ENCODE results near the gene CYB561. TPM values are rescaled to one million over a fixed set of nuclear protein-coding genes. Genes with fewer than 3 reads are reported as not detected.

The CYB561 gene
- total and polyA plus RNA-seq, 10 of the 15 experiments (the other 5 are each of a cell fraction or from before 2014, with no cell fraction given), result 0.52 to 6.9 (median 2.5) TPM

DNA sequence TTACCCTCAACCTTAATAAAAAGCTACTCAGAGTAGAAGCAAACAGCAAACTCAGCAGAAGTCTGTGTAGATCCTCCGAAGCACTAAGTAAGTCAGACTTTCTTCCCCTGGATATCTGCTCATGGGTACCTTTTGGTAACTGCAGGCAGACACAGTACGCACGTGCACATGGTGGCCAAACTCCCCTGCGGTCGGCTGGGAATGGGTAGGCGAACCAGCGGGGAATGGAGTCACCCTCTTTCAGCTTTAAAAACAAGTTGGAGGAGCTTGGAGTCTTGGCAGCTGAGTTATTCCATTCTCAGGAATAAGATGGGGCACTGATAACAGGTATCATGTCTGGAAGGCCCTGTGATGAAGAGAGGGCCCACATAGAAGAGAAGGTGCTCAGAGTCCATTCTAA is 16.3 kb downstream of the CYB561 start:
- Histone ChIP-seq H4K20me1 (ENCODE audit: control insufficient read depth, insufficient read depth) (no peaks in the 10 kb centered on the region), H3K27me3 (replicated peaks in 1 of 2; ENCODE audit: control insufficient read depth in 2 of 2, insufficient read depth in 2 of 2, low read length in 1 of 2) (no peaks in the 10 kb centered on the region; a peak in 1 of 4 replicates), H3K4me2 (ENCODE audit: control insufficient read depth, insufficient read depth) (no peak overlapping the region), H3K9ac (ENCODE audit: control insufficient read depth, insufficient read depth, low read length) (no peak overlapping the region), H3K36me3 (ENCODE audit: control insufficient read depth in 2 of 2, insufficient read depth in 2 of 2, low read length in 1 of 2) (no peaks in the 10 kb centered on the region), H3K4me1 (ENCODE audit: control insufficient read depth, insufficient read depth, low read length) (no peaks in the 10 kb centered on the region), H3K27ac (ENCODE audit: control insufficient read depth, insufficient read depth) (no peak overlapping the region), H2AFZ (ENCODE audit: control insufficient read depth, low read depth, low read length) (no peak overlapping the region), H3K9me3 (replicated peaks; ENCODE audit: control insufficient read depth, insufficient read depth, low read length) (no peaks in the 10 kb centered on the region), H3K79me2 (ENCODE audit: control insufficient read depth, insufficient read depth, low read length) (no peaks in the 10 kb centered on the region), H3K4me3 (no peak overlapping the region)
- FAIRE-seq (no peak), ATAC-seq (no peak), DNase-seq (ENCODE audit: low read depth, low spot score) (no peak)
- 75% methylated on average over 7 of the region's 7 CpGs for WGBS (ENCODE audit: insufficient coverage, insufficient replicate concordance, low lambda C conversion rate, missing lambda C conversion rate)
- RAD21 ChIA-PET (ENCODE audit: unreplicated experiment), result interaction anchor here (1.7 to 8.0 kb wide), 2 partner anchors 50 to 182 kb away, joined by 8 to 75 read pairs; partner anchors contain the start of gene ACE
- SMC1A ChIA-PET (ENCODE audit: uncharacterized antibody, unreplicated experiment), result interaction anchor here (1.3 to 6.8 kb wide), 2 partner anchors 14 to 183 kb away, joined by 3 to 82 read pairs; no protein-coding TSS in a partner anchor
- TF ChIP-seq KDM1A (IDR thresholded peaks at IDR 0.05; ENCODE audit: borderline replicate concordance), result no peak
- TF ChIP-seq MTA3 (IDR thresholded peaks at IDR 0.05; ENCODE audit: borderline replicate concordance, low read length), result no peak
- no peak for TF ChIP-seq CEBPB (IDR thresholded peaks at IDR 0.05; ENCODE audit: borderline replicate concordance in 1 of 2, low read depth in 2 of 2, low read length in 2 of 2)
- TF ChIP-seq, protein P1, sequence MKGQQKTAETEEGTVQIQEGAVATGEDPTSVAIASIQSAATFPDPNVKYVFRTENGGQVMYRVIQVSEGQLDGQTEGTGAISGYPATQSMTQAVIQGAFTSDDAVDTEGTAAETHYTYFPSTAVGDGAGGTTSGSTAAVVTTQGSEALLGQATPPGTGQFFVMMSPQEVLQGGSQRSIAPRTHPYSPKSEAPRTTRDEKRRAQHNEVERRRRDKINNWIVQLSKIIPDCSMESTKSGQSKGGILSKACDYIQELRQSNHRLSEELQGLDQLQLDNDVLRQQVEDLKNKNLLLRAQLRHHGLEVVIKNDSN (IDR thresholded peaks at IDR 0.05; ENCODE audit: borderline replicate concordance, extremely low read length, insufficient read depth, low read depth, low read length), result no peak
- TF ChIP-seq WRNIP1 (IDR thresholded peaks at IDR 0.05; ENCODE audit: borderline replicate concordance, low read depth, low read length), result no peak
- no peak for TF ChIP-seq E2F4 (IDR thresholded peaks at IDR 0.05; ENCODE audit: low read depth, low read length)
- TF ChIP-seq, protein P2, sequence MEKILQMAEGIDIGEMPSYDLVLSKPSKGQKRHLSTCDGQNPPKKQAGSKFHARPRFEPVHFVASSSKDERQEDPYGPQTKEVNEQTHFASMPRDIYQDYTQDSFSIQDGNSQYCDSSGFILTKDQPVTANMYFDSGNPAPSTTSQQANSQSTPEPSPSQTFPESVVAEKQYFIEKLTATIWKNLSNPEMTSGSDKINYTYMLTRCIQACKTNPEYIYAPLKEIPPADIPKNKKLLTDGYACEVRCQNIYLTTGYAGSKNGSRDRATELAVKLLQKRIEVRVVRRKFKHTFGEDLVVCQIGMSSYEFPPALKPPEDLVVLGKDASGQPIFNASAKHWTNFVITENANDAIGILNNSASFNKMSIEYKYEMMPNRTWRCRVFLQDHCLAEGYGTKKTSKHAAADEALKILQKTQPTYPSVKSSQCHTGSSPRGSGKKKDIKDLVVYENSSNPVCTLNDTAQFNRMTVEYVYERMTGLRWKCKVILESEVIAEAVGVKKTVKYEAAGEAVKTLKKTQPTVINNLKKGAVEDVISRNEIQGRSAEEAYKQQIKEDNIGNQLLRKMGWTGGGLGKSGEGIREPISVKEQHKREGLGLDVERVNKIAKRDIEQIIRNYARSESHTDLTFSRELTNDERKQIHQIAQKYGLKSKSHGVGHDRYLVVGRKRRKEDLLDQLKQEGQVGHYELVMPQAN (conservative IDR thresholded peaks at IDR 0.05), result no peak
- TF ChIP-seq SMAD5 (IDR thresholded peaks at IDR 0.05; ENCODE audit: low read depth), result no peak
- TF ChIP-seq TCF12 (IDR thresholded peaks at IDR 0.05; ENCODE audit: low read depth, low read length), result no peak
- TF ChIP-seq NR2C1 (IDR thresholded peaks at IDR 0.05), result no peak
- TF ChIP-seq IKZF2 (IDR thresholded peaks at IDR 0.05), result no peak
- no peak for TF ChIP-seq PKNOX1 (IDR thresholded peaks at IDR 0.05)
- TF ChIP-seq KLF5 (IDR thresholded peaks at IDR 0.05; ENCODE audit: partially characterized antibody), result no peak
- TF ChIP-seq, protein P3, sequence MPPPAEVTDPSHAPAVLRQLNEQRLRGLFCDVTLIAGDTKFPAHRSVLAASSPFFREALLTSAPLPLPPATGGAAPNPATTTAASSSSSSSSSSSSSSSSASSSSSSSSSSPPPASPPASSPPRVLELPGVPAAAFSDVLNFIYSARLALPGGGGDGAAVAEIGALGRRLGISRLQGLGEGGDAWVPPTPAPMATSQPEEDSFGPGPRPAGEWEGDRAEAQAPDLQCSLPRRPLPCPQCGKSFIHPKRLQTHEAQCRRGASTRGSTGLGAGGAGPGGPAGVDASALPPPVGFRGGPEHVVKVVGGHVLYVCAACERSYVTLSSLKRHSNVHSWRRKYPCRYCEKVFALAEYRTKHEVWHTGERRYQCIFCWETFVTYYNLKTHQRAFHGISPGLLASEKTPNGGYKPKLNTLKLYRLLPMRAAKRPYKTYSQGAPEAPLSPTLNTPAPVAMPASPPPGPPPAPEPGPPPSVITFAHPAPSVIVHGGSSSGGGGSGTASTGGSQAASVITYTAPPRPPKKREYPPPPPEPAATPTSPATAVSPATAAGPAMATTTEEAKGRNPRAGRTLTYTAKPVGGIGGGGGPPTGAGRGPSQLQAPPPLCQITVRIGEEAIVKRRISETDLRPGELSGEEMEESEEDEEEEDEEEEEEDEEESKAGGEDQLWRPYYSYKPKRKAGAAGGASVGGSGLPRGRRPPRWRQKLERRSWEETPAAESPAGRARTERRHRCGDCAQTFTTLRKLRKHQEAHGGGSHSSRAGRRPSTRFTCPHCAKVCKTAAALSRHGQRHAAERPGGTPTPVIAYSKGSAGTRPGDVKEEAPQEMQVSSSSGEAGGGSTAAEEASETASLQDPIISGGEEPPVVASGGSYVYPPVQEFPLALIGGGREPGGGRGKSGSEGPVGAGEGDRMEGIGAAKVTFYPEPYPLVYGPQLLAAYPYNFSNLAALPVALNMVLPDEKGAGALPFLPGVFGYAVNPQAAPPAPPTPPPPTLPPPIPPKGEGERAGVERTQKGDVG (CRISPR knock-in tag; IDR thresholded peaks at IDR 0.05), result no peak
- TF ChIP-seq SP1 (IDR thresholded peaks at IDR 0.05; ENCODE audit: low read depth, low read length), result no peak
- in situ Hi-C loops (cut with MboI), result loop anchor here (25.0 kb wide), 1 partner anchor 408 kb away; the partner anchor contains the start of genes FTSJ3, PSMC5 and SMARCD2
- no TSS peak for BruUV-seq (replicated peaks)
- CTCF ChIA-PET, result interaction anchor here (1.2 to 7.8 kb wide), 4 partner anchors 42 to 180 kb away, joined by 3 to 162 read pairs (median 6); no protein-coding TSS in a partner anchor
- POLR2A ChIA-PET, result no interaction called here
- intact Hi-C loops (cut with micrococcal nuclease; ENCODE audit: unreplicated experiment), result loop anchor here (10.0 kb wide), 1 partner anchor 265 kb away; no protein-coding TSS in a partner anchor

All from GM12878 (cell line).